IPS-18a (cell line): Measurements from ENCODE around the gene MICAL3.

Source experiments
- H3K27ac ChIP-seq: one replicate; pipeline ENCODE4 v1.5.1; 2013; ENCODE audit warnings: low read length
- H3K27me3 ChIP-seq: one replicate; pipeline ENCODE4 v1.6.1; 2013; ENCODE audit warnings: mild to moderate bottlenecking, low read length; ENCODE audit not compliant: control insufficient read depth, insufficient read depth
- H3K36me3 ChIP-seq: one replicate; pipeline ENCODE4 v1.6.1; 2013; ENCODE audit warnings: low read depth, low read length; ENCODE audit not compliant: control insufficient read depth
- H3K4me1 ChIP-seq: one replicate; pipeline ENCODE4 v1.6.1; 2013; ENCODE audit warnings: low read depth, low read length; ENCODE audit not compliant: control insufficient read depth
- H3K4me3 ChIP-seq: one replicate; pipeline ENCODE4 v1.5.1; 2013; ENCODE audit warnings: low read length
- H3K9ac ChIP-seq: one replicate; pipeline ENCODE4 v1.6.1; 2013; ENCODE audit warnings: mild to moderate bottlenecking, low read length, moderate library complexity
- H3K9me3 ChIP-seq: one replicate; pipeline ENCODE4 v1.6.1; 2013; ENCODE audit warnings: low read depth, low read length; ENCODE audit not compliant: control insufficient read depth

Gene MICAL3

DNA sequence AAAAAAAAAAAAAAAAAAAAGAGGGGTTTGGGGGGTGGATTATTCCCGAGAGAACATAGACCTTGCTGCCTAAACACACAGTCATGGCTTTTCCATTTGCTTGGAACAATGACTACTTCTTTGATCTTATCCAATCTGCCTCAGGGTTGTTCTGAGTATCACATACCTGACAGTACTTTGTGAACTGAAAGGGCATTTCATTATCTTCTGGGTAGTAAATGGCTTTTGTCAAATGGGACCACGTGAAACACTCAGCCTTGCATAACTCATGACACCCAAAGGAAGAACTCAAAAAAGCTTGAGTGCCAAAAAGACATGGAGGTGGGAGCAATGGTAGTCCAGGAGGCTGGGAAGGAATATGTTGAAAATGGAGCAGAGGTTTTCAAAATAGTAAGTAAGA is 126.9 kb downstream of the MICAL3 start:
- H3K4me1 ChIP-seq = no peaks in the 10 kb centered on the region
- no peaks in the 10 kb centered on the region for H3K9me3 ChIP-seq
- no peak overlapping the region for H3K4me3 ChIP-seq
- peaks cover 22% of the 10 kb centered on the region for H3K36me3 ChIP-seq
- H3K27ac ChIP-seq = no peak overlapping the region
- H3K27me3 ChIP-seq = no peaks in the 10 kb centered on the region
- no peak overlapping the region for H3K9ac ChIP-seq

DNA sequence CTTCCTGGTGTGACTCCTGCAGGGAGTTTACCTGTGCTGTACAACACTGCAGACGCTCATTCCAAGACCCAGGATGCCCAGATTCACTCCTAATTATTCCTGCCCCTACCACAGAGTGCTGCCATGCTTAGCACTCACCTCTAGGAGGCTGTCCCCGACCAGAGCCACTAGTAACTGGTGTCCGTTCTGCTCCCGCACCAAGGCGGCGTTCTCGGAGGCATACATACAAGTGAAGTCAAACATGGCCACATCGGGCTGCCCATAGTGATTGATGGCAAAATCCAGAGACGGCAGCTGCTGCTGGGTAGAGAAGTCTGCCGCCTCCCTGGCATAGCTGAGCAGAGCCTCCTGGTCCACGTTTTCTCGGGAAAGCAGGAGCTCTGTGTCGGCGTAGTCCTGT is 127.8 kb downstream of the MICAL3 start:
- Histone ChIP-seq H3K36me3 (peaks cover 22% of the 10 kb centered on the region), H3K9me3 (no peaks in the 10 kb centered on the region), H3K27me3 (no peaks in the 10 kb centered on the region), H3K4me3 (no peak overlapping the region), H3K27ac (no peak overlapping the region), H3K4me1 (no peaks in the 10 kb centered on the region), H3K9ac (no peak overlapping the region)

DNA sequence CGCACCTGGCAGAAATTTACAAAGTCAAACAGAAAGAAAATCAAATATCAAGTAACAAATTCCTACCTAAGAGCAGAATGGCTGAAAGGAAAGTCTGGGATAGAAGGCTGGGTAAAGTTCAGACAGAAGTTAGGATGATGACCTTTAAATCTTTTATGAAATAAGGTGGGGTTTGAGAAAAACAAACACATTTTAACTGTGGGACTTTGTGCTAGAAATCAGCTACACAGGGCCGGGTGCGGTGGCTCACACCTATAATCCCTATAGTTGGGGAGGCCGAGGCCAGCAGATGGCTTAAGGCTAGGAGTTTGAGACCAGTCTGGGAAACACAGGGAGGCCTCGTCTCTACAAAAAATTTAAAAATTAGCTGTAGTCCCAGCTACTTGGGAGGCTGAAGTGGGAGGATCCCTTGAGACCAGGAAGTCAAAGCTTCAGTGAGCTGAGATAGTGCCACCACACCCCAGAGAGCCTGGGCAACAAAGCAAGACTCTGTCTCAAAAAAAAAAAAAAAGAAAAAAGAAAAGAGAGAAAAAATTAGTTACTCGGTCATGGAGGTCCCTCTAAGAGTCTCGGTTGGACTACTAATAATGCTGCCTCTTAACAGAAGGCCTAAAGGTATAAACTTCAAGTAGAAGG is 130.3 kb downstream of the MICAL3 start:
- Histone ChIP-seq H3K4me3 (no peak overlapping the region), H3K9me3 (no peaks in the 10 kb centered on the region), H3K27ac (no peak overlapping the region), H3K4me1 (no peaks in the 10 kb centered on the region), H3K9ac (no peak overlapping the region), H3K27me3 (no peaks in the 10 kb centered on the region), H3K36me3 (peaks cover 33% of the 10 kb centered on the region)

DNA sequence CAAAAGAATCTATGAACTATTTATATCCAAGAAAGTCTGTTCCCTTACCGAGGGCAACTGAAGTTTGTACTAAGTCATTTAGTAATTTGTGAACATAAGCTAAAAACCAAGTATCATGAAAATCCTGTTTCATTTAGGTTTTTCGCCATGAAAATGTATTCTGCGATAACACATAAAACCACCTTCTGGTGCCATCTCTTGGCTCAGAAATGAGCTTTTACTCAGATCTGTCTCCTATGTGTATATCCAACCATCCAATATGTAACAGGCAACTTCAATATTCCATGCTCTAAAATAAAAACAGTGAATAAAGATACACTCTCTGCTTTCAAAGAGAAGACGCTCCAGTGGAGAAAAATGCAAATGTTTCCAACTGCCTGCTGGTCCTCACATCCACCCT is 132.0 kb downstream of the MICAL3 start:
- Histone ChIP-seq H3K27ac (no peak overlapping the region), H3K9ac (no peak overlapping the region), H3K4me3 (no peak overlapping the region), H3K36me3 (peaks cover 33% of the 10 kb centered on the region), H3K9me3 (no peaks in the 10 kb centered on the region), H3K4me1 (no peaks in the 10 kb centered on the region), H3K27me3 (no peaks in the 10 kb centered on the region)

DNA sequence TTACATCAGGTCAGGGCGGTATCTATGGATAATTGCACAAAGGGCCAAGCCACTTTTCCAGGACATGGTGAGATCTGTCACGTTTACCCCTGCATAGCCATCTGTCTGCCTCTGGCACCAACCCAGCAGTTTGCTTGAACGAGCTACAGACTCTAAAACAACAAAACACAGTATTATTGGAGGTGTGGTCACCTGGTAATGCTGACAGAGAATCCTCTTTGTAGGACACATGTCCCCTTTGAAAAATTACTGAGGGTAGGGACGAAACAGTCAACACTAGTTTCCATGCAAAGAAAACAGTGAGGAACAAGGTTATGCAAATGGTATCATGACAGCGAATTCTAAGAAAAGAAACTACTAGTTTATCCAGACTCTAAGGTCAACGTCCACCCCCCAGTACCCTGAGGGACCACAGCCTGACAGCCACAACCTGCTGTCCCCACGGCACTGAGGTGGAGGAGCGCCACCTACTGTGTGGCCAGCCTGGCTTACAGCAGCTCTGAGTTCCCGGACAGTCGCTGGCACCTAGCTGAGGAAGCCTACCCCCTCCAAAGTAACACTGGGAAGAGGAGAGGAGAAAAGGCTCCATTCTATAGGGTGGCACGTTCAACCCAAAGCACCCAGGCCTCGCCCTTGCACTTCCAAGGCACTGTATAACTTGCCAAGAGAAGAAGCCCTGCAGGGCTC is 132.7 kb downstream of the MICAL3 start:
- peaks cover 33% of the 10 kb centered on the region for H3K36me3 ChIP-seq
- no peaks in the 10 kb centered on the region for H3K4me1 ChIP-seq
- no peak overlapping the region for H3K4me3 ChIP-seq

DNA sequence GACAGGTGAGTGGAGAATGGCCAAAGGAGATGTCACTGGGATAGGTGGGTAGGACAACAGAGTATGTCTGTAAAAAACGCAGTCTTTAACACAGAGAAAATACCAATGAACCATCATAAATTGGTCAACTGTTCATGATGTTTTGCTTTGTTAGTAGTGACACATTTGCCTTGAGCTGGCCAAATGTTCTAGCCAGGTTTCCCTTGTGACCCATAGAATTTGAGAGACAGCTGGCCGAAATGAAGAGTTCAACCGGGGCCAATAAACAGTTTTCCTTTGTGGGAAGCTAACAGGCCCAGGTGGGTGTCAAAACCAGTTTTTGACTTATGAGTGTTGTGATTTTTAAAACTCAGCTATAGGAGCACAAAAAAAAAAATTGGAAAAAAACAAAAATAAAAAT is 133.5 kb downstream of the MICAL3 start:
- Histone ChIP-seq H3K36me3 (peaks cover 34% of the 10 kb centered on the region), H3K27me3 (no peaks in the 10 kb centered on the region), H3K9ac (no peak overlapping the region), H3K4me1 (no peaks in the 10 kb centered on the region), H3K4me3 (no peak overlapping the region), H3K27ac (no peak overlapping the region), H3K9me3 (no peaks in the 10 kb centered on the region)

More for the DNA sequence above, 132.7 kb downstream of the MICAL3 start:
- no peak overlapping the region for H3K27ac ChIP-seq
- H3K27me3 ChIP-seq = no peaks in the 10 kb centered on the region
- no peaks in the 10 kb centered on the region for H3K9me3 ChIP-seq
- H3K9ac ChIP-seq = no peak overlapping the region

DNA sequence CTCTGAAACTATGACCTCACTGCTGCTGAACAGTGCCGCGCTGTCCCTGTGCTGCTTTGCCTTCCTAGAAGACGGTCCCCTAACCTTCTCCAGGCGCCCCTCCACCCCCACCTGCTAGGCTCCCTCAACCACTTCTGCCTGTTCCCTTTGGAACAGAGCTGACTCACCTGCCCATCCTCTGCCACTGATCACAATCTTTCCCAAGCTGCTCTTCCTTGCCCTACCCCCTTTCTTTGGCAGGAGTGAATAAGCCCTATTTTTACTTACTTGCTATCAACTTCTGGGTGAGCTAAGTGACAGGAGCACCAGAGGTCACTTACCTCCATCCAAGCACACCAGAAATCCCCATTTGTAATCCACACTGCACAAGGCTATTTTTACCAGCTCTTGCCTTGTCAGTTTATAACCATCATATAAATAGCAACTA is 134.1 kb downstream of the MICAL3 start:
- Histone ChIP-seq H3K9me3 (no peaks in the 10 kb centered on the region), H3K9ac (no peak overlapping the region), H3K27ac (no peak overlapping the region), H3K4me1 (no peaks in the 10 kb centered on the region), H3K36me3 (peaks cover 38% of the 10 kb centered on the region), H3K4me3 (no peak overlapping the region), H3K27me3 (no peaks in the 10 kb centered on the region)

DNA sequence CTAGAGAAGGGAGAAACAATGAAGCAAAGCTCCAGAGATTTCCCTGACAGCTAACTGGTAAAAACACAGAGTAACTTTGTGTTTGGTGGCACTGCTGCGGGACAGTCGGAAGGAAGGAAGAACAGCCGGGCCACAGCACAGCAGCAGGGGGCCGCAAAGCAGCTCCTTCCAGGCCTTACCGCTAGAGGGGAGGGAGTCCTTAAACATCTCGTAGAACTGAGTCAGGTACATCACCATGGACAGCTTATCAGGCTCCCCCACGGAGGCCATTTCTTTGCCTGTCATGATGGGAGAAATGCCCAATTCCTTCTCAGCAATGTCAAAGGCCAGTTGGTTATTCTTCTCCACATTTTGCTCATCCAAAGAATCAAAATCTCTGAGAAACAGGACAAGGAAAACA is 135.5 kb downstream of the MICAL3 start:
- H3K36me3 ChIP-seq = peaks cover 28% of the 10 kb centered on the region
- no peaks in the 10 kb centered on the region for H3K9me3 ChIP-seq
- no peak overlapping the region for H3K27ac ChIP-seq
- H3K9ac ChIP-seq = no peak overlapping the region
- no peaks in the 10 kb centered on the region for H3K27me3 ChIP-seq
- H3K4me1 ChIP-seq = no peaks in the 10 kb centered on the region
- H3K4me3 ChIP-seq = no peak overlapping the region

DNA sequence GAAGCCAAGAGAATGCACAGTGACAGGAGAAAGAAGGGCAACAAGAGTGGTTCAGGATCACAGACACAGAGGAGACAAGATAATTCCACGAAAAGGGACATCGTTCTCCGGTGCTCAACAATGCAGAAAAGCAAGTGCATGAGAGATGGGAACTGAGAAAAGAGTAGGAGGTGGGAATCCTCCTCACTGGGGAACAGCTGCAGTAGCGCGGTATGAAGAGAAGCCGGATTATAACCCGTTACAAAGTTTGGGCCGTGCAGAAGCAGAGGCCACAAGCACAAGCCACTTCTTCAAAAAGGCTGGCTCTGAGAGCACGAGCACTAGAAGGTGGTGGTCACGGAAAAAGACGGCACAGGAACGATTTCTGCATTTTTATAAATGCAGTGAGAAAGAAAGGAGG is 135.9 kb downstream of the MICAL3 start:
- Histone ChIP-seq H3K27me3 (no peaks in the 10 kb centered on the region), H3K9me3 (no peaks in the 10 kb centered on the region), H3K36me3 (peaks cover 24% of the 10 kb centered on the region), H3K27ac (no peak overlapping the region), H3K4me1 (no peaks in the 10 kb centered on the region), H3K9ac (no peak overlapping the region), H3K4me3 (no peak overlapping the region)

DNA sequence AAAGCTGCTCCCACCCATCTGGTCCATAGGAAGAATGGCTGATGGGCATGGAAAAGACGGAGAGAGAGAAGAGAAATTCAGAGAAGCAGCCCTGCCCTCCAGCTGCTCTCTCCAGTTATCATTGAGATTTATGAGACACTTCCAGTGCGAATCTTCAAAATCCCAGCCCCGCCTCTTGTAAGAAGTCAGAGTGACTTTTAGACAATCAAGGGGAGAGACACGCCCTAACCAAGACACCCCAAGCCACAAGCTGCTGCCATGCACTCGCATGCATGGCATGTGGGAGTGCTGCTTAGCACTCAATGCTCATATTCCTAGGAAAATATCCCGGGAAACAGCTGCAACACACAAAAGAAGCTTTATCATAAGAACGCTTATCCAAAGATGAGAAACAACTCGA is 139.5 kb downstream of the MICAL3 start:
- Histone ChIP-seq H3K9me3 (no peaks in the 10 kb centered on the region), H3K9ac (no peak overlapping the region), H3K4me3 (no peak overlapping the region), H3K27ac (no peak overlapping the region), H3K36me3 (peaks cover 10% of the 10 kb centered on the region), H3K4me1 (no peaks in the 10 kb centered on the region), H3K27me3 (peaks cover 8% of the 10 kb centered on the region)

DNA sequence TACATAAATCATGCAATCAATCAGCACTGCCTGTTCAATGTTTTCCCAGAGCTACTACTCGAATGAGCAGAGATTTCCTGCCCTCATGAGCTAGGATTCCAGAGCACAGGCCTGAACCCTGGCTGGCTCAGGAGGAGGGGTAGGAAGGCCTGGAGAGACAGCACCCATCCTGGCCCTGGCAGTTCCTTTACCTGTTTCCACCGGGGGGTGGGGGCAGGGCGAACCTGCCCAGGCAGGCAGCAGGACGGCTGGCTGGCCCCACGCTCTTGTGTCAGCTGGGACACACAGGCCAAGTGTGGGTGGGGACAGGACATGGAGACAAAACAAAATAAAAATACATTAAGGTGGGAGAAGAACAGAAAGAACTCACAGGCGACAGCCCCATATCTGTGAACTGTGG is 140.3 kb downstream of the MICAL3 start:
- no peaks in the 10 kb centered on the region for H3K9me3 ChIP-seq
- peaks cover 16% of the 10 kb centered on the region for H3K27me3 ChIP-seq
- no peak overlapping the region for H3K9ac ChIP-seq
- no peaks in the 10 kb centered on the region for H3K4me1 ChIP-seq
- H3K36me3 ChIP-seq = peaks cover 10% of the 10 kb centered on the region
- no peak overlapping the region for H3K27ac ChIP-seq
- no peak overlapping the region for H3K4me3 ChIP-seq

DNA sequence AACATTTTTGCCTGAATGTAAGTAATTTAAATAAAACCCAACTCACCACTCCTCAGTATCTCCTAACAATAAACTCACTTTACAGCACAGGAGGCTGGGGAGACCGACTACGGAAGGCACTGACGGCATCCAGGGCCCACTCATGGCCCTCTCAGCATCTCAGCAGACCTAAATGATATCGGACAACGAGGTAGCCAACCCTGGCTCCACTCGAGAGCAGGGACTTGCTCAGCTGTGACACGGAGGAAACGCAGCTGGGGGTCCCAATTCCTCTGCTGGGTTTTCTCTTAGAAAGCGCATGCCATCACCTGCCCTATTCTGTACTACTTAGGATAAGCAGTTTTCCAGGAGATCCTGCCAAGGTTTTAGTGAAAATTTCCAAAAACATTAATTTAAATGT is 141.0 kb downstream of the MICAL3 start:
- Histone ChIP-seq H3K9ac (no peak overlapping the region), H3K4me3 (no peak overlapping the region), H3K27me3 (peaks cover 24% of the 10 kb centered on the region), H3K4me1 (no peaks in the 10 kb centered on the region), H3K27ac (no peak overlapping the region), H3K36me3 (peaks cover 10% of the 10 kb centered on the region), H3K9me3 (no peaks in the 10 kb centered on the region)
